OCI-LY1 (cell line): Measurements from ENCODE around the gene CNGA1.

Experiments used
- CTCF ChIP-seq: fragments of 200-600 bp; sonication (generic), shearing (Covaris generic); IDR thresholded peaks from 2 replicates; pipeline ENCODE4 v1.5.1; 2017; ENCODE audit warnings: mild to moderate bottlenecking, antibody characterized with exemption, low read length, moderate library complexity, mixed read lengths
- EZH2 ChIP-seq: fragments of 200-600 bp; sonication (generic), shearing (Covaris generic); IDR thresholded peaks from 2 replicates; pipeline ENCODE4 v1.8.0; 2017; ENCODE audit warnings: borderline replicate concordance, mixed run types, mild to moderate bottlenecking, antibody characterized with exemption, low read length, moderate library complexity, mixed read lengths

GRCh38 chr4:48047421-48047844, 31.0 kb upstream of the CNGA1 start:
- no peak for TF ChIP-seq EZH2
- no peak for TF ChIP-seq CTCF
